HG02588 (cell line): ENCODE measurements around the gene TBC1D3.
"Not testable (repeated sequence)": the region's sequence is repeated elsewhere in the genome, so short reads cannot be mapped to it uniquely, and the experiment has no call there.

Source experiments
- ATAC-seq: cut with Tn5 transposase; IDR thresholded peaks from one replicate; pipeline ENCODE4 v1.9.1; 2021; ENCODE audit warnings: mild to moderate bottlenecking, moderate library complexity; ENCODE audit not compliant: unreplicated experiment

TBC1D3 gene

GRCh38 chr17:38192455-38192854 is at the start of gene TBC1D3:
TBC1D3 (minus strand) TSS chr17:38192555; CDS start chr17:38191029, 1,526 bp downstream.
- not testable (repeated sequence) for ATAC-seq

GRCh38 chr17:38232790-38233189 is 40.4 kb upstream of the TBC1D3 start:
- ATAC-seq, result not testable (repeated sequence)

- ATAC-seq, result not testable (repeated sequence)
Observed at GRCh38 chr17:38225844-38226495, 33.6 kb upstream of the TBC1D3 start.

GRCh38 chr17:38220867-38221266 is 28.5 kb upstream of the TBC1D3 start:
- ATAC-seq, result not testable (repeated sequence)

- ATAC-seq, result not testable (repeated sequence)
Observed at GRCh38 chr17:38200271-38200670, 7.9 kb upstream of the TBC1D3 start.

- not testable (repeated sequence) for ATAC-seq
Observed at GRCh38 chr17:38134860-38135259, 57.5 kb downstream of the TBC1D3 start.
